Keratinocyte (primary cell): ENCODE results near the gene IL17REL.

Source experiments
- EZH2 ChIP-seq: IDR thresholded peaks from one replicate; pipeline ENCODE4 v1.6.1; 2012; ENCODE audit warnings: inconsistent platforms, mild to moderate bottlenecking, low read length, moderate library complexity
- TF ChIP-seq, protein P1 (sequence below), 3 experiments: IDR thresholded peaks in 1 of 3; conservative IDR thresholded peaks in 1 of 3; optimal IDR thresholded peaks in 1 of 3; 2 replicates in 2 of 3; 3 replicates in 1 of 3; pipeline versions ENCODE3 to v1.5.1; 2011; ENCODE audit warnings: low read length in 3 of 3, mild to moderate bottlenecking in 3 of 3, moderate library complexity in 2 of 3, control low read depth in 1 of 3, inconsistent platforms in 1 of 3; ENCODE audit not compliant: insufficient read depth in 2 of 3; ENCODE audit errors: extremely low read depth in 1 of 3

GRCh38 chr22:49995041-49995360 lies 17.6 kb downstream of the IL17REL start:
- TF ChIP-seq, protein P1, sequence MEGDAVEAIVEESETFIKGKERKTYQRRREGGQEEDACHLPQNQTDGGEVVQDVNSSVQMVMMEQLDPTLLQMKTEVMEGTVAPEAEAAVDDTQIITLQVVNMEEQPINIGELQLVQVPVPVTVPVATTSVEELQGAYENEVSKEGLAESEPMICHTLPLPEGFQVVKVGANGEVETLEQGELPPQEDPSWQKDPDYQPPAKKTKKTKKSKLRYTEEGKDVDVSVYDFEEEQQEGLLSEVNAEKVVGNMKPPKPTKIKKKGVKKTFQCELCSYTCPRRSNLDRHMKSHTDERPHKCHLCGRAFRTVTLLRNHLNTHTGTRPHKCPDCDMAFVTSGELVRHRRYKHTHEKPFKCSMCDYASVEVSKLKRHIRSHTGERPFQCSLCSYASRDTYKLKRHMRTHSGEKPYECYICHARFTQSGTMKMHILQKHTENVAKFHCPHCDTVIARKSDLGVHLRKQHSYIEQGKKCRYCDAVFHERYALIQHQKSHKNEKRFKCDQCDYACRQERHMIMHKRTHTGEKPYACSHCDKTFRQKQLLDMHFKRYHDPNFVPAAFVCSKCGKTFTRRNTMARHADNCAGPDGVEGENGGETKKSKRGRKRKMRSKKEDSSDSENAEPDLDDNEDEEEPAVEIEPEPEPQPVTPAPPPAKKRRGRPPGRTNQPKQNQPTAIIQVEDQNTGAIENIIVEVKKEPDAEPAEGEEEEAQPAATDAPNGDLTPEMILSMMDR (optimal IDR thresholded peaks at IDR 0.05 in 1 of 3, IDR thresholded peaks at IDR 0.05 in 1 of 3, conservative IDR thresholded peaks at IDR 0.05 in 1 of 3; ENCODE audit: extremely low read depth in 1 of 3, insufficient read depth in 2 of 3, low read length in 3 of 3), result no peak
- no peak for TF ChIP-seq EZH2
